Endothelial cell of umbilical vein (primary cell): Measurements from ENCODE around the gene C1orf35.

ENCODE experiments used
- CTCF ChIP-seq, 2 donors: IDR thresholded peaks; 1 replicate in 1 of 2; 2 replicates in 1 of 2; pipeline ENCODE4 v1.5.1; 2011; ENCODE audit warnings: low read length in 2 of 2, mild to moderate bottlenecking in 2 of 2, moderate library complexity in 2 of 2, control low read depth in 1 of 2, inconsistent platforms in 1 of 2, low read depth in 1 of 2; ENCODE audit not compliant: insufficient read depth in 1 of 2; ENCODE audit errors: extremely low read depth in 1 of 2
- EZH2 ChIP-seq: IDR thresholded peaks from 2 replicates; pipeline ENCODE4 v1.6.1; 2012; ENCODE audit warnings: borderline replicate concordance, low read depth, mild to moderate bottlenecking, moderate library complexity, low read length, inconsistent platforms; ENCODE audit not compliant: severe bottlenecking
- GATA2 ChIP-seq: IDR thresholded peaks from 2 replicates; pipeline ENCODE4 v1.7.0; 2011; ENCODE audit warnings: low read depth, mild to moderate bottlenecking, moderate library complexity, mixed read lengths, low read length; ENCODE audit not compliant: insufficient read length, insufficient read depth
- JUN ChIP-seq: IDR thresholded peaks from 2 replicates; pipeline ENCODE4 v1.6.1; 2011; ENCODE audit warnings: borderline replicate concordance, low read depth; ENCODE audit not compliant: insufficient read length, insufficient read depth

GRCh38 chr1:228073061-228073856 lies 29.9 kb downstream of the C1orf35 start:
- TF ChIP-seq CTCF (IDR thresholded peaks at IDR 0.05; ENCODE audit: extremely low read depth in 1 of 2, insufficient read depth in 1 of 2, low read depth in 1 of 2, low read length in 2 of 2) (no peak), GATA2 (no peak), EZH2 (no peak), JUN (no peak)
